ES-I3 (cell line): ENCODE measurements around the gene SLC1A1.

ENCODE experiments used
- H3K36me3 ChIP-seq: 2 replicates; pipeline ENCODE4 v1.6.1; 2013; ENCODE audit warnings: mild to moderate bottlenecking, low read length, control low read depth, moderate library complexity; ENCODE audit not compliant: insufficient read depth
- H3K4me1 ChIP-seq: 2 replicates; pipeline ENCODE4 v1.6.1; 2013; ENCODE audit warnings: mild to moderate bottlenecking, control low read depth, low read length; ENCODE audit not compliant: insufficient read depth
- H3K9ac ChIP-seq: 2 replicates; pipeline ENCODE4 v1.6.1; 2013; ENCODE audit warnings: low read depth, mild to moderate bottlenecking, low read length, moderate library complexity
- H3K9me3 ChIP-seq: 2 replicates; pipeline ENCODE4 v1.6.1; 2013; ENCODE audit warnings: mild to moderate bottlenecking, low read length, moderate library complexity; ENCODE audit not compliant: control insufficient read depth, insufficient read depth

SLC1A1 gene

GRCh38 chr9:4615251-4615650, 125.0 kb downstream of the SLC1A1 start:
- peaks cover 28% of the 10 kb centered on the region for H3K4me1 ChIP-seq
- H3K9ac ChIP-seq = no peak overlapping the region
- no peaks in the 10 kb centered on the region for H3K9me3 ChIP-seq
- H3K36me3 ChIP-seq = no peaks in the 10 kb centered on the region

GRCh38 chr9:4615778-4616177, 125.5 kb downstream of the SLC1A1 start:
- Histone ChIP-seq H3K9ac (no peak overlapping the region), H3K4me1 (peaks cover 33% of the 10 kb centered on the region), H3K36me3 (no peaks in the 10 kb centered on the region), H3K9me3 (no peaks in the 10 kb centered on the region)

- Histone ChIP-seq H3K36me3 (no peaks in the 10 kb centered on the region), H3K4me1 (peaks cover 48% of the 10 kb centered on the region), H3K9ac (no peak overlapping the region), H3K9me3 (no peaks in the 10 kb centered on the region)
These were observed 127.5 kb downstream of the SLC1A1 start for GRCh38 chr9:4617752-4618151.

DNA sequence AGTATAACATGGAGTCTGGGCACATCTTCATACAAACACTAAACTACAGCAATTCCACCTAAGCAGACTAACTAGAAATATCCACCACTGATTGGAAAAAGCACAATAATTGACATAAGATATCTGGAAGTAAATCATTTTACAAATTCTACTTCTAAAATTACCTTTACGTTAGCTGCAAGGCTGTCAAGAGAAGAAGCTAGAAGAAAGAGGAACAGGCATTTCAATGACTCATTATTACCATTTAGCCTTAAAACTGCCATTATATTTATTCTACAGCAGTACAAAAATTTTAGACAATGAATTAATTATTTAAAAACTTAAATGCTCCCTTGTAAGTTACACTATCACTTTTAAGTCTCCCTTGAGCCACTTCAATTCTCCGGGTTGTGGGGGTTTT, 128.4 kb downstream of the SLC1A1 start:
- no peaks in the 10 kb centered on the region for H3K9me3 ChIP-seq
- peaks cover 48% of the 10 kb centered on the region for H3K4me1 ChIP-seq
- no peaks in the 10 kb centered on the region for H3K36me3 ChIP-seq
- no peak overlapping the region for H3K9ac ChIP-seq

DNA sequence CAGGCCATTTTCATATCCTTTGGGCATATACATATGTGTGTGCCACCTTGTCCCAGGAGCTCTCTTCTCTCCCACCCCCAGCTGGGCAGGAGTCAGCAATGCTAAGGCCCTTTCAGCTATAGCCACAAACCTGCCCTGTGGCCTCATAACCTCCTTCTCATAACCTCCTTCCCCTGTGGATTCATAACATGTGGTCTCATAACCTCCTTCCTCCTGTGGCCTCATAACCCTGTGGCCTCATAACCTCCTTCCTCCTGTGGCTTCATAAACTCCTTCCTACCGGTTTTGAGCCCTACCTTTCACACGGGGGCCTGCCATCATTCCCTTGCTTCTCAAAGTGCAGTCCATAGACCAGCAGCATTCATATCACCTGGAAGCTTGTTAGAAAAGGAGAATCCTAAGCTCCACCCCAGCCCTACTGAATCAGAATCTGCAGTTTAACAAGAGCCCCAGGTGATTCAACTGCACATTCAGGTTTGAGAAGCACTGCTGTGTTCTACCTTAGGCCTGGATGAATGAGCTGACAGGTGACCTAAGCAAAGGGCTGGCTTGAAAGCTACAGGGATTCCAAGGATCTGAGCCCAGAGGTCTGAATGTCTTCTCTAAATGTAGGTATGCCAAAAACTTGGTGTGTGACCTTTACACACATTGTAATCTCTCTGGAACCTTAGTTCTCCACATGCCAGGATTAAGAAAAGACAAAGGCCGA, 129.9 kb downstream of the SLC1A1 start:
- Histone ChIP-seq H3K36me3 (no peaks in the 10 kb centered on the region), H3K9me3 (no peaks in the 10 kb centered on the region), H3K9ac (no peak overlapping the region), H3K4me1 (peaks cover 47% of the 10 kb centered on the region)

DNA sequence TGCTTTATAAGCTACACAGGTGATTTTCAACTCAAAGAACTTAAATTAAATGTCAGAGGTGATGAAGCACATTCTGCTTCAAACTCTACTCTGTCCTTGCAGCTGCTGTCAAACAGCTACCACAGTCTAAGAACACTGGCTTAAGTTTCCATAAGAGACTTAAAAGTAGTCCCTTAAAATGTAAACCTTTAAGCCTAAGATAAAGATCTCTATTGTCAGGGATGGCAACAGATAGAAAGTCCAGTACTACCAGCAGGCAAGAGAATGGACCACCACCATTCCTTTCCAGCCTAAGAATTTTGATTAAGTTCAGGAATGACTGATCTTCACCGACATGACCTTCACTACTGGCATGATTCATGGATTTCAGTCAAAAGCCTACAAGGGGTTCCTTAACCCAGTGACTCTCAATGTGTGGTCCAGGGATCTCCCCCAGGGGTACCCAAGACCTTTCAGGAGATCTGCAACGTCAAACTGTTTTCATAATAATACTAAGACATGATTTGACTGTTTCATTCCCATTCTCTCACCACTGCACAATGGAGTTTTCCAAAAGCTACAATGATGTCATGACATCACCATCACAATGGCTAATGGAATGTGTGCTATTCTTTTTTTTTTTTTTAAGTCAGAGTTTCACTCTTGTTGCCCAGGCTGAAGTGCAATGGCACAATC, 130.8 kb downstream of the SLC1A1 start:
- no peak overlapping the region for H3K9ac ChIP-seq
- H3K9me3 ChIP-seq = no peaks in the 10 kb centered on the region
- no peaks in the 10 kb centered on the region for H3K36me3 ChIP-seq
- H3K4me1 ChIP-seq = peaks cover 45% of the 10 kb centered on the region

- H3K4me1 ChIP-seq = peaks cover 47% of the 10 kb centered on the region
- no peak overlapping the region for H3K9ac ChIP-seq
- H3K36me3 ChIP-seq = no peaks in the 10 kb centered on the region
- no peaks in the 10 kb centered on the region for H3K9me3 ChIP-seq
These were observed 131.7 kb downstream of the SLC1A1 start for GRCh38 chr9:4622016-4622415.

- Histone ChIP-seq H3K36me3 (no peaks in the 10 kb centered on the region), H3K9ac (no peak overlapping the region), H3K9me3 (no peaks in the 10 kb centered on the region), H3K4me1 (peaks cover 14% of the 10 kb centered on the region)
These were observed 140.6 kb downstream of the SLC1A1 start for GRCh38 chr9:4630836-4631235.
